Hematopoietic multipotent progenitor cell (in vitro differentiated cells): ENCODE data around the gene UPK2. TPM values are rescaled to one million over a fixed set of nuclear protein-coding genes. Genes with fewer than 3 reads are reported as not detected.
"Not testable (repeated sequence)": the region's sequence is repeated elsewhere in the genome, so short reads cannot be mapped to it uniquely, and the experiment has no call there.

Experiments
- DNase-seq, 3 donors: peaks; one replicate each; pipeline ENCODE4 v3.0.0-alpha.2; 2011 to 2015; ENCODE audit warnings: low read depth in 2 of 3, low spot score in 2 of 3
- total RNA-seq: library from RNA; depleted of rRNA; stranded (reverse); fragments of >200 nt; gene quantifications from one replicate; pipeline ENCODE4 v1.2.3, GENCODE V29; 2012

UPK2 gene
- total RNA-seq, 1 donor: not detected

- no peak for DNase-seq
Observed at GRCh38 chr11:118935376-118935775, 20.7 kb upstream of the UPK2 start.

GRCh38 chr11:118938491-118939403 lies 17.4 kb upstream of the UPK2 start:
- DNase-seq: no peak

- DNase-seq: no peak
Observed at GRCh38 chr11:118939404-118939915, 16.6 kb upstream of the UPK2 start.

- DNase-seq: peak in 2 of 3 donors; percentile 47 to 59
Observed at GRCh38 chr11:118939953-118940598, 16.0 kb upstream of the UPK2 start.

GRCh38 chr11:118947091-118947490 lies 9.0 kb upstream of the UPK2 start:
- no peak for DNase-seq

GRCh38 chr11:118948000-118948399 lies 8.1 kb upstream of the UPK2 start:
- DNase-seq: no peak

DNA sequence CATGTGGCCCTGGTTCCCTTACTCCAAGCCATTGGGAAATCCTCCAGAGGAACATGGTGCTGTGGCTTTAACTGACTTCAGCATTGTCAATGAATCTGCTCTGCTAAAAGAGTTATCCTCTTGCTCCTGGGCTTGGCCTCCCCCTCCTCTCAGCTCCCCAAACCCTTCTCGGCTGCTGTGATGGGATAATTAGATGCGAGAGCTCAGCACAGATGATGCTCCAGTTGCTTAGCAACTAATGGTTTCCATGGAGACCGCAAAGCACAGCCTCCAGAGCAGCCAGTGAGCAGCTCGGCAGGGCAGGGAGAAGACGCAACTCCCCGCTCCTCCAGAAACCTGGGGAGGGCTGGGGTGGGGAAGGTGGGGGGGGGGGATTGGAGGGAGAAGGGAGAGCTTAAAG lies 2.8 kb upstream of the UPK2 start:
- no peak for DNase-seq

DNA sequence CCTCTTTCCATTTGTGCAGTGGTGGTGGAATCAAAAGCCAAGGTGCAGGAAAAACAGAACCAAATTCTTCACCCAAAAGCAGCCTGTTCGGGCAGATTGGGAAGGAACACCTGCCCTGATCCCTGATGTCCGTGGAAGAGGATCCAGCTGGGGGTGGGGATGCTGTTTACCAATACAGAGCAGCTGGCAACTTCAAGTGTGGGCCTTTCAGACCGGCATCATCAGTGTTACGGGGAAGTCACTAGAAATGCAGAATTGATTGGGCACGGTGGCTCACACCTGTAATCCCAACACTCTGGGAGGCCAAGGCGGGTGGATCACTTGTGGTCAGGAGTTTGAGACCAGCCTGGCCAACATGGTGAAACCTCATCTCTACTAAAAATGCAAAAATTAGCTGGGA lies 2.1 kb upstream of the UPK2 start:
- DNase-seq: not testable (repeated sequence)

- DNase-seq: no peak
Observed at GRCh38 chr11:118956847-118957469, 860 bp downstream of the UPK2 start.

GRCh38 chr11:118957549-118957948 lies 1.5 kb downstream of the UPK2 start:
- no peak for DNase-seq

GRCh38 chr11:118957968-118958367 lies 1.9 kb downstream of the UPK2 start:
- DNase-seq: no peak

GRCh38 chr11:118958577-118958976 lies 2.5 kb downstream of the UPK2 start:
- no peak for DNase-seq

GRCh38 chr11:118961189-118961588 lies 5.1 kb downstream of the UPK2 start:
- DNase-seq: no peak

- DNase-seq: no peak
Observed at GRCh38 chr11:118961591-118961990, 5.5 kb downstream of the UPK2 start.

DNA sequence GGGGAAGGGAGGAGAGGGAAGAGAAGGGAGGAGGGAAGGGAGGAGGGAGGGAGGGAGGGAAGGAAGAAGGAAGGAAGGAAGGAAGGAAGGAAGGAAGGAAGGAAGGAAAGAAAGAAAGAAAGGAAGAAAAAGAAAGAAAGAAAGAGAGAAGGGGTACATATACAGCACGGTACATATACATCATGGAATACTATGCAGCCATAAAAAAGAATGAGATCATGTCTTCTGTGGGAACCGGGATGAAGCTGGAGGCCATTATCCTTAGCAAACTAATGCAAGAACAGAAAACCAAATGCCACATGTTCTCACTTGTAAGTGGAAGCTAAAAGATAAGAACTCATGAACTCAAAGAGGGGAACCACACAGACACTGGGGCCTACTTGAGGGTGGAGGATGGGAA lies 13.4 kb downstream of the UPK2 start:
- not testable (repeated sequence) for DNase-seq

DNA sequence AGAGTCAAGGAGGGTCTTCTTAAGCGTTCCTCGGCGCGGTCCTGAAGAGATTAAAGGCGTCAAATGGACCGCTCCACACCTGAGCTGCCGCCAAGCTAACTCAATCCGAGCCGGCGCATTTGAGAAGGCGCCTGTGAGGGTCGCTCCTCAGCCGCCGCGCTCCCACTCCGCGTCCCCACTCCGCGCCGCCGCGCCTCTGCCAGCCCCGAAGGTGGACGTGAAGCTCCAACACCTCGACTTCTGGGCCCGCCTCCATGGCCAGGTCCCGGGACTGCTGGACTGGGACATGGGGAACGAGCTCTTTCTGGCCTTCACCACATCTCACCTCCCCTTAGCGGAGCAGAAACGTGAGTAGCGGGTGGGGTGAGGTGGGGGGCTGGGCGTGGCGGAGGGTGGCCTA lies 15.5 kb downstream of the UPK2 start, which contains the start of gene FOXR1:
Gene FOXR1, plus strand, starts transcription at position 116 of the 400 bp plus-strand sequence. Its CDS starts 171 bp downstream, at position 287.
- DNase-seq: no peak

- no peak for DNase-seq
Observed at GRCh38 chr11:118973985-118974384, 17.9 kb downstream of the UPK2 start.

GRCh38 chr11:118975771-118976709 lies 19.9 kb downstream of the UPK2 start:
- DNase-seq: no peak

GRCh38 chr11:118979434-118979833 lies 23.3 kb downstream of the UPK2 start:
- peak in 2 of 3 donors; percentile 36 to 60 for DNase-seq
